Spleen (tissue), 11 donors: ENCODE measurements around the gene MKS1. TPM values are rescaled to one million over a fixed set of nuclear protein-coding genes. Genes with fewer than 3 reads are reported as not detected.

ENCODE experiments used
- DNase-seq: peaks from one replicate; pipeline ENCODE4 v3.0.0-alpha.2; 2020
- H3K27ac ChIP-seq, 8 donors: fragments of 200-600 bp; sonication (generic) in 7 of 8; 1 replicate in 4 of 8; 2 replicates in 4 of 8; pipeline versions ENCODE4 v1.5.0 to v1.8.0; 2016 to 2021; ENCODE audit warnings: inconsistent platforms in 4 of 8, mild to moderate bottlenecking in 4 of 8, moderate library complexity in 1 of 8
- H3K27me3 ChIP-seq, 7 donors: fragments of 200-600 bp; sonication (generic) in 6 of 7; replicated peaks in 1 of 7; 1 replicate in 4 of 7; 2 replicates in 3 of 7; pipeline versions ENCODE4 v1.5.0 to v1.8.0; 2016 to 2021; ENCODE audit warnings: inconsistent platforms in 3 of 7, mild to moderate bottlenecking in 1 of 7
- H3K36me3 ChIP-seq, 6 donors: fragments of 200-600 bp; sonication (generic) in 5 of 6; 1 replicate in 4 of 6; 2 replicates in 2 of 6; pipeline versions ENCODE4 v1.5.0 to v1.8.0; 2016 to 2021; ENCODE audit warnings: inconsistent platforms in 2 of 6
- H3K4me1 ChIP-seq, 6 donors: fragments of 200-600 bp; sonication (generic) in 5 of 6; 1 replicate in 3 of 6; 2 replicates in 3 of 6; pipeline versions ENCODE4 v1.5.0 to v1.8.0; 2016 to 2021; ENCODE audit warnings: inconsistent platforms in 3 of 6
- H3K4me3 ChIP-seq, 8 donors: fragments of 200-600 bp; sonication (generic) in 7 of 8; 1 replicate in 4 of 8; 2 replicates in 4 of 8; pipeline versions ENCODE4 v1.5.0 to v1.8.0; 2016 to 2021; ENCODE audit warnings: inconsistent platforms in 4 of 8, mild to moderate bottlenecking in 4 of 8, moderate library complexity in 2 of 8
- H3K9me3 ChIP-seq, 8 donors: fragments of 200-600 bp; sonication (generic) in 7 of 8; 1 replicate in 4 of 8; 2 replicates in 4 of 8; pipeline versions ENCODE4 v1.5.0 to v1.8.0; 2016 to 2021; ENCODE audit warnings: inconsistent platforms in 4 of 8
- CTCF ChIP-seq, 11 experiments: fragments of 200-600 bp in 7 of 11; fragments of 450-650 bp in 4 of 11; sonication (generic) in 4 of 11; IDR thresholded peaks in 8 of 11; conservative IDR thresholded peaks in 3 of 11; 1 replicate in 7 of 11; 2 replicates in 4 of 11; pipeline versions ENCODE4 v1.4.0 to v1.8.0; 2016 to 2021; ENCODE audit warnings: antibody characterized with exemption in 11 of 11, inconsistent platforms in 4 of 11, mild to moderate bottlenecking in 1 of 11
- POLR2A ChIP-seq, 3 donors: fragments of 450-650 bp; IDR thresholded peaks; one replicate each; pipeline ENCODE4 v1.5.1; 2017; ENCODE audit warnings: antibody characterized with exemption in 3 of 3, mild to moderate bottlenecking in 1 of 3
- POLR2AphosphoS5 ChIP-seq, 3 donors: sonication (generic); formaldehyde crosslinking; IDR thresholded peaks; one replicate each; pipeline ENCODE4 v1.5.1; 2017; ENCODE audit warnings: antibody characterized with exemption in 3 of 3
- WGBS, 5 donors: extraction: QIAGEN DNeasy Blood & Tissue Kit in 3 of 5; methylation state at CpG; one replicate each; pipeline versions ENCODE4 v1.1.5 to v1.1.7; 2013 to 2018; 5-methylcytosine and 5-hydroxymethylcytosine counted together
- intact Hi-C: fragments of 100-400 bp; cut with DNase I; formaldehyde crosslinking; loops from one replicate; pipeline ENCODE4 v1.15.0; 2023; ENCODE audit warnings: low total_unique reads
- polyA plus RNA-seq, 3 donors: library from polyadenylated mRNA; stranded (reverse); fragments of 200-250 nt; gene quantifications; one replicate each; pipeline ENCODE4 v1.2.1, GENCODE V29; 2013
- total RNA-seq, 7 donors: library from RNA; depleted of rRNA in 3 of 7; stranded (reverse); fragments of >200 nt in 3 of 7; fragmentation: NEBNext Ultra II Directional in 4 of 7; extraction: Animal tissue kit (Norgen Biotek cat#: 25700) in 4 of 7; gene quantifications; one replicate each; pipeline versions ENCODE4 v1.1.0 to v1.2.1, GENCODE V29; 2016 to 2021
- donor health status: healthy with polysubstance abuse.
- donor health status: DM: no; HTN: no; CAD: no; lungs with moderate emphysema.
- donor health status: DM: no; HTN: no; CAD: no.
- donor health status: Bipolar disorder and iron deficiency.
- donor health status: healthy.
- donor health status: DM: no; HTN: no; CAD: no.
- donor health status: DM: yes; HTN: yes; CAD: no.

Gene MKS1
- total and polyA plus RNA-seq, 10 donors, result 8.1 to 17.1 (median 13.0) TPM

- Histone ChIP-seq H3K36me3 (no peaks in the 10 kb centered on the region), H3K27ac (no peak overlapping the region), H3K9me3 (no peaks in the 10 kb centered on the region), H3K27me3 (peaks cover 0 to 57% (median 32%) of the 10 kb centered on the region in 7 donors), H3K4me3 (no peak overlapping the region), H3K4me1 (no peaks in the 10 kb centered on the region)
- peak; percentile 7 for DNase-seq
- intact Hi-C loops, result no loop called here
- TF ChIP-seq CTCF (IDR thresholded peaks at IDR 0.05 in 8 of 11, conservative IDR thresholded peaks at IDR 0.05 in 3 of 11) (no peak), POLR2AphosphoS5 (IDR thresholded peaks at IDR 0.05) (no peak), POLR2A (IDR thresholded peaks at IDR 0.05) (no peak)
- WGBS, 5 donors, result 78 to 87% (median 84%) methylated on average over 11 of the region's 11 CpGs
Observed at GRCh38 chr17:58262149-58262548, 43.1 kb upstream of the MKS1 start.

GRCh38 chr17:58254803-58255202 is 35.7 kb upstream of the MKS1 start:
- Histone ChIP-seq H3K27ac (no peak overlapping the region), H3K27me3 (peaks cover 0 to 25% (median 3%) of the 10 kb centered on the region in 7 donors), H3K9me3 (no peaks in the 10 kb centered on the region), H3K4me3 (no peak overlapping the region), H3K4me1 (peaks cover 0 to 4% (median 3%) of the 10 kb centered on the region in 6 donors), H3K36me3 (no peaks in the 10 kb centered on the region)
- DNase-seq, result peak; percentile 45
- 31 to 53% (median 50%) methylated on average over 8 of the region's 8 CpGs for WGBS, 5 donors
- TF ChIP-seq CTCF (IDR thresholded peaks at IDR 0.05 in 8 of 11, conservative IDR thresholded peaks at IDR 0.05 in 3 of 11), result no peak
- TF ChIP-seq POLR2AphosphoS5 (IDR thresholded peaks at IDR 0.05), result no peak
- no peak for TF ChIP-seq POLR2A (IDR thresholded peaks at IDR 0.05)
- intact Hi-C loops, result no loop called here

- 82 to 93% (median 85%) methylated on average over 3 of the region's 3 CpGs for WGBS, 5 donors
- Histone ChIP-seq H3K27ac (no peak overlapping the region), H3K36me3 (no peaks in the 10 kb centered on the region), H3K4me3 (no peak overlapping the region), H3K4me1 (peaks cover 4 to 21% (median 13%) of the 10 kb centered on the region in 6 donors), H3K9me3 (no peaks in the 10 kb centered on the region), H3K27me3 (peaks cover 0 to 34% (median 9%) of the 10 kb centered on the region in 7 donors)
- TF ChIP-seq POLR2AphosphoS5 (IDR thresholded peaks at IDR 0.05), result no peak
- TF ChIP-seq POLR2A (IDR thresholded peaks at IDR 0.05), result no peak
- TF ChIP-seq CTCF (IDR thresholded peaks at IDR 0.05 in 8 of 11, conservative IDR thresholded peaks at IDR 0.05 in 3 of 11), result no peak
- no peak for DNase-seq
- intact Hi-C loops, result no loop called here
Observed at GRCh38 chr17:58253082-58253481, 34.0 kb upstream of the MKS1 start.

- H3K4me1 ChIP-seq, result peaks cover 4 to 29% (median 13%) of the 10 kb centered on the region in 6 donors
- H3K4me3 ChIP-seq, result no peak overlapping the region
- H3K36me3 ChIP-seq, result no peaks in the 10 kb centered on the region
- no peaks in the 10 kb centered on the region for H3K9me3 ChIP-seq
- H3K27me3 ChIP-seq, result peaks cover 0 to 34% (median 9%) of the 10 kb centered on the region in 7 donors
- 64 to 82% (median 76%) methylated on average over 1 to 9 of the region's 9 CpGs for whole genome bisulfite sequencing, 5 donors
- intact Hi-C loops, result no loop called here
- TF ChIP-seq POLR2A (IDR thresholded peaks at IDR 0.05) (no peak), POLR2AphosphoS5 (IDR thresholded peaks at IDR 0.05) (no peak), CTCF (IDR thresholded peaks at IDR 0.05 in 8 of 11, conservative IDR thresholded peaks at IDR 0.05 in 3 of 11) (no peak)
- DNase-seq, result no peak
- H3K27ac ChIP-seq, result no peak overlapping the region
Observed at GRCh38 chr17:58252141-58252540, 33.1 kb upstream of the MKS1 start.
